ENCODE measurements around the gene GSG1. TPM values are rescaled to one million over a fixed set of nuclear protein-coding genes. Genes with fewer than 3 reads are reported as not detected.

Gene GSG1
- total RNA-seq, 4 donors from 2014 or later, result 0.56 TPM; not detected in 3

DNA sequence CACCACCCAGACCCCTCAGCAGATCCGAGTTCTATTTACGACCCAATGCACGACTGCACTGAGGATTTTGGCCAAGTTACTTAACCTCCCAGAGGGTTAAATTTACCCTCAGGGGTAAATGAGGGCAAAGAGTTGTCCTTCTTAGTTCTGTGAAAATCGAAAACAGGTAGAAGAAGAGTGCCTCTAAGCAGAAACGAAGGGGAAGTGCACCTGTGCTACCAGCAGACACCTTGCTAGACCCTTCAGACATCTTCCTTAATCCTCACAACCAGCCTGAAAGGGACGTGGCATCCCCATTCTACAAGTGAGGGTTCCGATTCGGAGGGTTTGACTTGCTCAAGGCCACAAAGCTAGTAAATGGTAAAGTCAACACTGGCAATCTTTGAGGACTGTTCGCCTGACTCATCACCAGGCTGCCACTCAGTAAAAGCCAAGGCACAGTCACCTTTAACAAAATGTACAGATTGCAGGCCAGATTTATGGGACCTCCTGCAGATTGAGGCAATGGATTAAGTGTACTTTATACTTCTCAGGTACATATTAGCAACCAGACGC is 1.6 kb downstream of the GSG1 start:
- no peak for DNase-seq (ENCODE audit: low spot score)
- no peak for ATAC-seq (ENCODE audit: low FRiP score)

DNA sequence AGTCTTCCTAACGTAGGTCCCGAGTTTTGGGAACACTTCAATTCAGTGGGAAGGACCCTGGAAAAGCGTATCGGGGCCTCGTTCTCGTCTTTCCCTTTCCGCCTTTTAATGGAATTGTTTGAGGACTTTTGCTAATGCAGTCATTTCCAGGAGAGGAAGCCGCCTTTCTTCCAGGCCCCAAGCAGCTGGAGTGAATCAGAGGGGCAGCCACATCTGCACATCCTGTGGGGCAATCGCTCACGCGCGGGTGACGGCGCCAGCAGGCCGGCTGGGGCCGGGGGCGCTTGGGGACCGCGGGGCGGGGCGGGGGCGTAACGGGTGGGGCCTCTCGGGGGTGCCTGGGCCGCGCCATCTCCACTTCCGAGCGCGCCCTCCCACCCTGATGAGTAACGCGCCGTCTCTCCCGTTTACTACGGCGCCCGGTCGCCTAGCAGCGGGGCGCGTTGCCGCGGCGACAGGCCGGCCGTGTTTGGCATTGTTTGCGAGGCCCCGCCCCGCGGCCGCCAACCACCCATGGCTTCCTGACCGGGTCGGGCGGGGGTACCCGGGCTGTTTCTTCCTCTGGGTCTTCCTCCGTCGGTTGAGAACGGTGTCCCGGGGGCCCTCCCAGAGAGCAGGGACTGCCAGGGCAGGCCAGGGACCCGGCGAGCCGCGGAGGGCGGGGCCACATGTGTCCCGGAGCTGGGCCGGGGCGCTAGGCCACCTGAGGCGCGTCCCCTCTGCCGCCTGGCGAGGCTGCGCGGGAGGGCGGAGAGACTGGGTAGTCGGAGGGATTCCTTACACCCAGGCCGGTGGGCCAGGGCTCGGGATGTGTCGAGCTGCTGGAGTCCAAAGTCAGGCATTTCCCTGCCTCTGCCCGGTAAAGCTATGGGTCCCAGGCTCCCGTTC is 2.3 kb downstream of the GSG1 start:
- ATAC-seq (ENCODE audit: low FRiP score) (peak; percentile 80), DNase-seq (ENCODE audit: low spot score) (peak; percentile 88)
- TF ChIP-seq, protein P1, sequence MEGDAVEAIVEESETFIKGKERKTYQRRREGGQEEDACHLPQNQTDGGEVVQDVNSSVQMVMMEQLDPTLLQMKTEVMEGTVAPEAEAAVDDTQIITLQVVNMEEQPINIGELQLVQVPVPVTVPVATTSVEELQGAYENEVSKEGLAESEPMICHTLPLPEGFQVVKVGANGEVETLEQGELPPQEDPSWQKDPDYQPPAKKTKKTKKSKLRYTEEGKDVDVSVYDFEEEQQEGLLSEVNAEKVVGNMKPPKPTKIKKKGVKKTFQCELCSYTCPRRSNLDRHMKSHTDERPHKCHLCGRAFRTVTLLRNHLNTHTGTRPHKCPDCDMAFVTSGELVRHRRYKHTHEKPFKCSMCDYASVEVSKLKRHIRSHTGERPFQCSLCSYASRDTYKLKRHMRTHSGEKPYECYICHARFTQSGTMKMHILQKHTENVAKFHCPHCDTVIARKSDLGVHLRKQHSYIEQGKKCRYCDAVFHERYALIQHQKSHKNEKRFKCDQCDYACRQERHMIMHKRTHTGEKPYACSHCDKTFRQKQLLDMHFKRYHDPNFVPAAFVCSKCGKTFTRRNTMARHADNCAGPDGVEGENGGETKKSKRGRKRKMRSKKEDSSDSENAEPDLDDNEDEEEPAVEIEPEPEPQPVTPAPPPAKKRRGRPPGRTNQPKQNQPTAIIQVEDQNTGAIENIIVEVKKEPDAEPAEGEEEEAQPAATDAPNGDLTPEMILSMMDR (IDR thresholded peaks at IDR 0.05), result no peak

More for the DNA sequence above, 1.6 kb downstream of the GSG1 start:
- TF ChIP-seq, protein P1 (IDR thresholded peaks at IDR 0.05), result no peak

DNA sequence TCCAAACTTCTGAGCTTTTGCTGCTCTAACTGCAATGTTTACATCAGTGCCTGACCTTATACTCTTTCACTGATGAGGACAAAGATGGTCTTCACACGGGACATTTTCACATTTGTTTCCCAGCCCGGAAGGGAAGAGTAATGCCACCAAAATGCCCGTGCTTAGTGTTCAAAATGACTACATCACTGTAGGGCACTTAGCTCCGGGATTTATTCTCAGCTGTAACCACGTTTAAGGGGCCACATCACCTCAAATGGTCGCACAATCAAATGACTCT is 2.9 kb downstream of the GSG1 start:
- ATAC-seq (ENCODE audit: low FRiP score), result no peak

GRCh38 chr12:13099844-13100604 is 3.4 kb downstream of the GSG1 start:
- DNase-seq (ENCODE audit: low spot score) (no peak), ATAC-seq (ENCODE audit: low FRiP score) (no peak)
- TF ChIP-seq, protein P1 (IDR thresholded peaks at IDR 0.05), result no peak

More for the DNA sequence above, 2.9 kb downstream of the GSG1 start:
- no peak for DNase-seq (ENCODE audit: low spot score)
- TF ChIP-seq, protein P1 (IDR thresholded peaks at IDR 0.05), result no peak

DNA sequence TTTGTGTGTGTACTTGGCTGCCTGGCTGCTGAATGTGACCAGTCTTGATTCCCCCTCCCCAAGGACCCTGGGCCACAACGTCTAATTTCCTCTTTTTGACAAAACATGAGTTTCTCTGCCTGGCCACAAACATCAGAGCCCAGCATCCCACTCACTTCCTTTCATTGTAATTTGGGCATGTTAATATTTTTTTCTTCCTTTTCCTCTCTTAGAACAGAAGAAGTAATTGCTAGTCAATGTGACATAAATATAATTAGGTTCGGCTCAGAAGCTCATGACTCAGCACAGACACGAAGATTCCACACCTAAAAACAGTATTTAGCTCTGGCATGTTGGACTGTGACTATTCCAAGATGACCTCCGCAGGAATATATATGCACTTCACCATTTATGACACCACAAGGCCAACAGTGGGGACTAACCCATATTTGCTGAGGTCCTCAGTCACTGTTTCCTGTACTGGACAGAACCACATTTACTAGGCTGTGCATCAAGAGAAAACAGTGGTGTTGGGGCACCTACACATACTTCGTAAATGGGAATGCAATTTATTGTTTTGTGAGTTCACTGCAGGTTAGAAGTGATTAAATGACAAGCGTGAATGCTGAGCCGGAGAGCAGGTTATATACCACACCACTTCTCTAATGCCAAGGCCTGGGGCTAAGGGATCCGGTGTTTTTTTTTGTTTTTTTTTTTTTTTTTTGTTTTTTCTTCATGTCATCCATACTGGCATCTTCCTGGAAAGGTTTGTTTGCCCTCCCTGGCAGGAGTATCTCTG is 4.2 kb downstream of the GSG1 start:
- no peak for DNase-seq (ENCODE audit: low spot score)
- TF ChIP-seq, protein P1 (IDR thresholded peaks at IDR 0.05), result no peak
- ATAC-seq (ENCODE audit: low FRiP score), result no peak

- ATAC-seq (ENCODE audit: low FRiP score) (no peak), DNase-seq (ENCODE audit: low spot score) (no peak)
Observed at GRCh38 chr12:13097491-13098011, 5.9 kb downstream of the GSG1 start.

More at GRCh38 chr12:13097491-13098011, 5.9 kb downstream of the GSG1 start:
- TF ChIP-seq, protein P1 (IDR thresholded peaks at IDR 0.05), result no peak
